HG02759 (cell line): Measurements from ENCODE around the gene PLEKHF1.
"Not testable (repeated sequence)": the region's sequence is repeated elsewhere in the genome, so short reads cannot be mapped to it uniquely, and the experiment has no call there.

Source experiments
- ATAC-seq: cut with Tn5 transposase; IDR thresholded peaks from one replicate; pipeline ENCODE4 v1.9.1; 2021; ENCODE audit warnings: mild to moderate bottlenecking, moderate library complexity; ENCODE audit not compliant: unreplicated experiment

Gene PLEKHF1

DNA sequence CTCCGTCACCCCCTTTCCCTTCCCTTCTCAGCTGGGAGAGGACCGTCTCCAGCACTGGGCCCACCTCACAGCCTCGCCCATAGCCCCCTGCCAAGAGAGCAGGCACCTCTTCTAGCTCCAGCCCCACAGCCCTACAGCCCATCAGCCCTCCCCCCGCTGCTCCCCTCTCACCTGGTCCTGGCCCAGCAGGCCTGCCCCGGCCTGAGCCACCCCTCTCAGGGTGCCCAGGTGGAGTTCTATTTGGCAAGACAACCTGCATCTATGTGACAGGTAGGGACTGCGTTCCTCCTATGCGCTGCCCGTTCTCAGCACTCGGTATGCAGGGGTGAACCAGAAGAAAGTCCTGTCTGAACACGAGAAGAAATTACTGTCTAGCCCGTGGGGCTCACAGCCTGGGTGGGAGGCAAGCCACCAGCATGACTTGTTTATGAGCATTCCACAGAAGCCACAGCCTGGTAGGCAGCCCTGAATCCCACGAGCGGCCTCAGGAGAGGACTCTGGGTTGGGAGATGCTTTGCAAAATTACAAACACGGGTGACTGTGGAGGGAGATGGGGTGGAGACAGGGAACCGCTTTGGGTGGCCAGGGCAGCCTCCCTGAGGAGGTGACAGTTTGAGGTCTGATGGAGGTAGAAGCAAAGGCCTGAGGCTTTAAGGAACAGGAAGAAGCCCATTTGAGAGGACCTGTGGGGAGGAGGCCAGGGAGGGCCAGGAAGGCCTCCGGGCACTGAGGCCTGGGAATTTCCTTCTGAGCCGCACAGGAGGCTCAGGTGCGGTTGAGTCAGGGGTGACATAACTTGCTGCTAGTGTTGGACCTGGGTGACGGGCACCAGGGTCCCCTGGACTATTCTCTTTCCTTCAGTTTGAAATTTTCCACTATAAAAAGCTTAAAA, 1.2 kb upstream of the PLEKHF1 start:
- ATAC-seq: no peak

DNA sequence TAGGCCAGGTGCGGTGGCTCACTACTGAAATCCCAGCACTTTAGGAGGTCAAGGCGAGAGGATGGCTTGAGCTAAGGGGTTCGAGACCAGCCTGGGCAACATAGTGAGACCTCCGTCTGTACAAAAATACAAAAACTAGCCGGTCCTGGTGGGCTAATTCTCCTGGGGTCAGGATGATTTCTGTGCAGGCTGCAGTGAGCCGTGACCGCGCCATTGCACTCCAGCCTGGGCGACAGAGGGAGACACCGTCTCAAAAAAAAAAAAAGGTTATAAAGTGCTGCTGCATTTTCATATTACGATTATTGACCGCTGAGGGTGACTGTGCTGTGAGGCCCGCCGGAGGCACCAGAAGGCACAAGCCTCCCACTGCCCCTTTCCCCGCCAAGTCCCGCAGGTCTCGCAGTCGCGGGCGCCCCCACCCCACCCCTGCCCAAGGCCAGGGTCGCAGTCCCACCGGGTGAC, 477 bp upstream of the PLEKHF1 start:
- no peak for ATAC-seq

DNA sequence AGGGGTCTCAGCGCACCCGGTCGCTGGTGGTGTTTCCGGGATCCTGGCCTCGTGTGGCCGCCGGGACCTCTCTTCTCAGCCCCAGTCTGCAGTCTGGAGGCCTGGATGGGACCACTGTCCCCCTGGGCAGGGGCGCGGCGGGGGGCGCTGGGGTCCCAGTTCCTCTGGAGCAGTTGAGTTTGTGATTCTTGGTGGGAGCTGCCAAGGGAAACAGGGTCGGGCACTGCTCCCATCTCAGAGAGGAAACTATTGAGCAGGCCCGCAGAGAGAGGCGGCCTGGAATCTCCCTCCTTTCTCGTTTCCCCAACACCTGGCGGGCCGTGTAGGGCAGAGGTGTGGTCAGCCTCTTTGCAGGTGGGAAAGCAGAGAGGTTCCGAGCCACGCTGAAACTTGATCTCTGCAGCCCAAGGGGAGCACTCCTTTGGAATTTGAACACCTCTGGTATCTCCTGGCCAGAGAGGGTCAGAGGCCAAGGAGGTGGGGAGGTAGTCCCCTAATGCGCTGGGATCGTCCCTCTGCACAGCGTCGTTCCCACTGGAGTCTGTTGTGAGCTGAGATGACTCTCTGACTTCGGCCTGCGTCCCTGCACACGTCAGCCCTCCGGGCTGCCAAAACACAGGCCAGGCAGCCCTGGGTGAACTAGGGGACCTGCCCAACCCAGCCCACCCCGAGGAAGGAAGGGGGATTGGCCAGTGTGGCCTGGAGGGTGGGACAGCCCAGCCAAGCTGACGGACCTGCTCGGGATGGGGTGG, 741 bp downstream of the PLEKHF1 start:
- ATAC-seq: peak; percentile 13

DNA sequence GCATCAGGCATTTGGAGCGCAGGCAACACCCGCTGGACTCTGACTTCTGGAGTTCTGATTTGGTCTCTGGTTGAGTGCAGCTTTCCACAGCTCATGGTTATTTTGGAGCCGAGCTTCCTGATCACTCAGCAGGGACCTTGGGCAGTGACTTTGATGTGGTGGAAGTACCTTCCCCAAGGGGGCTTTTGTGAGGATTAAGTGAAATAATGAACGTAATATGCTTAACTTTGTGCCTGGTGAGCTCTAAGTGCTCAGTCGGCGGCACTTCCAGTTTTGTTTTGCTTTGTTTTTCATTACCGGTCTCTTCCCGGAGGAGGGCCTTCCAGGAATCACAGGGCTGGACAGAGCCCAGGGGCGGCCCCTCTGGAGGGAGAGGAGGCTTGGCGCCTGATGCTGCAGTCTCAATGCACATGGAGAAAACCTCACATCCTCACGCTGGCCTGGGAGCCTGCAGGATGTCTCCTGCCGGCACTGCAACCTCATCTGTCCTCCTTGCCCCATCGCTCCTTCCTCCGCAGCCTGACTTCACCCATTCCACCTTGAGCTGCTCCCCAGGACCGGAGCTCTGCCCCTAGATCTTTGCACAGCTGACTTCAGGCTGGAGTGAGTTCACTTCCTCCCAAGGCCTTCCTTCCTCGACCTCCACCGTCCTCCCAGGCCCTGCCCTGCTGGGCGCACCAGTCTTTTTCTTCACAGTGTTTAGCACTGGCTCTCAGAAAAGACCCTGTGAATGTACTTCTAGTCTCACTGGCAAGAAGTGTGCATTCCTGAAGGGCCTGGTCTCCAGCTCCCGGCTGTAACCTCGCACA, 1.5 kb downstream of the PLEKHF1 start:
- ATAC-seq: no peak

DNA sequence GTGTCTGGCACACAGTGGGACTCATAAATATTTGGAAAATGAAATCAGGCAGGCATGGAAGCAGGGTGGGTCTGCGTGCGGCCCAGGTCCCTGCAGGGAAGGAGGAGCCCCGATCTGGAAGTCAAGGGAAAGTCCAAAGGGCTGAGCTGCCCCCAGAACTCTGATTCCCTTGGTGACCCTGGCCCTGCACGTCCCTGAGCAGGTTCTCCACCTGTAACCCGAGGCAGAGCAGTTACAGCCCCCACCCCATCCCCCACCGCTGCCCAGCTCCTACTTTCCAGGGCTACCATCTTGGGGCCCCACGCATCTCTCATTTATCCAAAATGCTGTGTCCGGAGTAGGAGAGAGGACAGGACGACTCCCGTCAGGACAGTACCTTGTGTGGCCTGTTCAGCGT, 2.1 kb downstream of the PLEKHF1 start:
- ATAC-seq: no peak

DNA sequence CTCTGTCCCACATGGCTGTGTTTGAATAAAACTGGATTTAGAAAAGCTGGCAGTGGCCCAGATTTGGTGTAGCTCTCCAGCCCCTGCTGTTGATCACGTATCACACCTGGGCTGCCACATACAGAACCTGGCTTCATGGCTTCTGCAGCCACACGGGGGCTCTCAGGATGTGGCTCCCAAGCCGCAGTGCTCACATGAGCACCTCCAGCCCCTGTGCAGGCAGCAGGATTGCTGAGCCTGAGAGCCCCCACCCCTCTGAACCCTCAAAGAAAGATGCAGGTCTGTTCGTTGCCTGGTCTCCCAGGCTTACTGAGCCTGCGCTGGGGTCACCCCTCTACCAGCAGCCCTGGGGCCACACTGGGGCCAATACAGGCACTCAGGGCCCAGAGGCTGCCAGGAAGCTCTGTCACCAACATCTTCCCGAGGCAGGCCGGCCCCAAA, 2.7 kb downstream of the PLEKHF1 start:
- ATAC-seq: no peak

DNA sequence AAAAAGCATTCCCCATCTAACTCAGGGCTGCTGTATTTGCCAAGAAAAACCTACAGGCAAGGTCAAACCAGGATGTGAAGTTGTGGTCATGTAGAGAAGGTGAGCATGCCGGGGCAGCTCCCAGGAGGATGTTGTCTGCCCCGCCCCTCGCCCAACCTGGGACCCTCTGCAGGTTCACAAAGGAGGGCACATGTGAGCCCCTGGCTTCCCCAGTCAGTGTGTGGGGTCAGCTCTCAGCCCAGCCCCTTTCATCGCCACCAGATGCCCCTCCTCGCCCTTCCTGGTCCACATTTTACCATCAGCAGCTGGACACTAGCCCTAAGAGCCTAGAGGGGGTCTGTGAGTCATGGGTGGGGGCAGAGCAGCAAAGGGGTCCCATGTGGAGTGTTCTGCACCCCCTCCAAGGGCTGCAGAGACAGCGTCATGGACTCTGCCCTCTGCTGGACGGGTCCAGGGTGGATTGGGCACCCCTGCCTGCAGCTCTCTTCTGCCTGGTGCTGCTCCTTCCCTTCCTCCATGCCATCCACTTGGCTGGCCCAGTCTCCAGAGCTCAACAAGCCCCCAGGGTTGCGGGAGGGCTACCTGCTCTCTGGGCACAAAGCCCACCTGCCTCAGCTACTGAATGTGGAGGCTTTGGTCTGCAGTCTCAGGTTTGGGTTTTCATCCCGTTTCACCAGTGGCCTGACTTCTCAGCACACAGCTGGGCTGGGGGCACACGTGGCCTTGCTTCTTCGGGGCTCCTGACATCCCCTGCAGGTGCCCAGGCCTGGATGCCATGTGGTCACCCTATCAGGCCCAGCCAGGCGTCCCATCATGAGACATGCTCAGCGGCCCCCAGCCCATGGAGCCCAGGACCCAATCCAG, 3.7 kb downstream of the PLEKHF1 start:
- no peak for ATAC-seq

DNA sequence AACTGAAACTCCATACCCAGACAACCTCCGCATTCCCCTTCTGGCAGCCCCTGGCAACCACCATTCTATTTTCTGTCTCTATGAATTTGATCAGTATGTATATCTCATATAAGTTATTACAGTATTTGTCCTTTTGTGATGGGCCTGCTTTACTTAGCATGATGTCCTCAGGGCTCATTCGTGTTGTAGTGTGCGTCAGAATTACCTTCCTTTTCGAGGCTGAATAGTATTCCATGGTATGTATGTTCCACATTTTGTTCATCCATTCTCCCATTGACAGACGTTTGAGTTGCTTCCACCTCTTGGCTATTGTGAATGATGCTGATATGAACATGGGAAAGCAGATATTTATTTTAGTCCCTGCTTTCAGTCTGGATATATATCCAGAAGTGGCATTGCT, 5.0 kb downstream of the PLEKHF1 start:
- ATAC-seq: no peak

DNA sequence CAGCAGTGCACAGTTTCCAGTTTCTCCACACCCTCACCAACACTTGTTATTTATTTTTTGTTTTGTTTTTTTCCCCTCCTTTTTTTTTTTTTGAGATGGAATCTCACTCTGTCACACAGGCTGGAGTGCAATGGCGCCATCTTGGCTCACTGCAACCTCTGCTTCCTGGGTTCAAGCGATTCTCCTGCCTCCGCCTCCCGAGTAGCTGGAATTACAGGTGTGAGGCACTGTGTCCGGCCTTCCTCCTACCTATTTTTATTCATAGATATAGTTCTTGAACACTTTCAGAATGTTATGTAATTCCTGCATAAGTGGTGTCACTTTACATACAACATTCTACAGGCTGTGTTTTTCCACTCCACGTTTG, 5.7 kb downstream of the PLEKHF1 start:
- not testable (repeated sequence) for ATAC-seq

DNA sequence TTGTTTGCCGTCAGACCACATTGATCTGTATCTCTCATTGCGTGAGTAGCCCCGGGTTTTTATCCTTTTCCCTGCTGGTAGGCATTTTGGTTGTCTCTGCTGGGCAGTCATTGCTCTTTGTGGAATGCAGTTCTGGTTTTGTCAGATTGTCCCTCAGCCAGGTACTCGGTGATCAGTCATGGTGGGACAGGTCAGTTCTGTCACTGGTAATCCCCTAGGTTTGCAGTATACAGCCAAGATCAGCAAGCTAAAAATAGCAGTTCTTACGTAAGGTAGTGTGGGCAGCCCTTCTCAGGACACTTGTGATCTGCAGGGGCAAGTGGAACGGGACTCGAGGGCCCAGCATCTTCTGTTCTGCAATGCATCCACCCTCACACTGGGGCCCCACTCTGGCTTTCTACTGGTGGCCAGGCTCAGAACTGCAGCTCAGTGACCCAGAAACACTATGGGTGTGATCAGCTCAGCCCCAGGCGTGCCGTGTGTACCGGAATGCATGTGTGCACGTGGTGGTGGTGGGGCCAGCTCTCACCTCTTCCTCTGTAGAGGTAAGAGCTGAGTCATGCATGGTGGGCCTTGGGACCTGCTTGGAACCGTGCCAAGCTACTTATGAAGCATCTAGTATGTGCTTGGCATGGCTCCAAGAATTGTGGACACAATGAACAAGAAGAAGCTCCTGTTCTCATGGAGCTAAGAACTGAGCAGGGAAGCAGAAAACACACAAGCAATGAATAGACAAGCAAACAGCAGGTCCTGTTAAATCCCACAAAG, 6.3 kb downstream of the PLEKHF1 start:
- peak; percentile 72 for ATAC-seq

DNA sequence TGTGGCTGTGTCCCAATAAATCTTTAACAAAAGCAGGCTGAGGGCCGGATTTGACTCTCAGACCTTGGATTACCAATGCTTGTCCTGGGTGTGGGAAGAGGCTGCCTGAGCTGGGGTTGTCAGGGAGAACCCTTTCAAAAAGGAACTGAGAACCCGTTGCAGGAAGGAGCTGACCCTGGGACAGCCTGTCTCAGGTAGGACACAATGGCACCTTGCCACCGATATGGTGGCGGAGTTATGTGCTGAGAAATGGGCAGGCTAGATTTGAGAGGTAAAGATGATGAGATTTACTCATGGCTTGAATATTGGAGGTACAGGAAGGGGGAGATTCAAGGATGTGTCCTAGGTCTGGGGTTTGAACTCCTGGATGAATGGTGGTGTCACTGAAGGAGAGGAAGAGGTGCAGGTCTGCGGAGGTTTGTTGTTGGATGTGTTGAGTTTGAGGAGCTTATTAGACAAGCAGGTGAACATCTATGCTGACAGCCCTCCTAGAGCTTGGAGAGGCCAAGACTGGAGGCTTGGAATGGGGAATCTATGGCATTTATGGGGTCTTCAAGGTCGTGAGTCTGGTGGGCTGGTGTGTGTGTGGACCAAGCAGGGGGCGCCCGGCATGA, 7.2 kb downstream of the PLEKHF1 start:
- ATAC-seq: no peak

DNA sequence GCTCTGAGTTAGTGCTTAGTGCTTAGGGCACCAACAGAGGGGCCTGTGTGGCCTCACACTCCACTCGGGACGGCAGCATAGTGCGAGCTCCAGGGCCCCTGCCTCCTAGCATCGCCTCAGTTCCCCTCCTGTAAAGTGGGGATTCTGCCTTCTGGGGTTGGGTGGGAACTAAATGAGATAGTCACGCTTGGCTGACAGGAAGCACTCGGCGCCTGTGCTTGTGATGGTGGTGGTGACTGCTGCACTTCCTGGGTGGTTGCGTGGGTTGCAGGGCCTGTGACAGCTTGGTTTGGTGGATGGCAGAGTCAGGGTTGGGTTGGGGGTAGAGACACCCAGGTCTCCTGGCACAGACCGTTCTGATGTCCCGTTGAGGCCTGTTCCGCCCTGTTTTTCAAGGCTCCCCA, 7.7 kb downstream of the PLEKHF1 start:
- ATAC-seq: peak; percentile 54

DNA sequence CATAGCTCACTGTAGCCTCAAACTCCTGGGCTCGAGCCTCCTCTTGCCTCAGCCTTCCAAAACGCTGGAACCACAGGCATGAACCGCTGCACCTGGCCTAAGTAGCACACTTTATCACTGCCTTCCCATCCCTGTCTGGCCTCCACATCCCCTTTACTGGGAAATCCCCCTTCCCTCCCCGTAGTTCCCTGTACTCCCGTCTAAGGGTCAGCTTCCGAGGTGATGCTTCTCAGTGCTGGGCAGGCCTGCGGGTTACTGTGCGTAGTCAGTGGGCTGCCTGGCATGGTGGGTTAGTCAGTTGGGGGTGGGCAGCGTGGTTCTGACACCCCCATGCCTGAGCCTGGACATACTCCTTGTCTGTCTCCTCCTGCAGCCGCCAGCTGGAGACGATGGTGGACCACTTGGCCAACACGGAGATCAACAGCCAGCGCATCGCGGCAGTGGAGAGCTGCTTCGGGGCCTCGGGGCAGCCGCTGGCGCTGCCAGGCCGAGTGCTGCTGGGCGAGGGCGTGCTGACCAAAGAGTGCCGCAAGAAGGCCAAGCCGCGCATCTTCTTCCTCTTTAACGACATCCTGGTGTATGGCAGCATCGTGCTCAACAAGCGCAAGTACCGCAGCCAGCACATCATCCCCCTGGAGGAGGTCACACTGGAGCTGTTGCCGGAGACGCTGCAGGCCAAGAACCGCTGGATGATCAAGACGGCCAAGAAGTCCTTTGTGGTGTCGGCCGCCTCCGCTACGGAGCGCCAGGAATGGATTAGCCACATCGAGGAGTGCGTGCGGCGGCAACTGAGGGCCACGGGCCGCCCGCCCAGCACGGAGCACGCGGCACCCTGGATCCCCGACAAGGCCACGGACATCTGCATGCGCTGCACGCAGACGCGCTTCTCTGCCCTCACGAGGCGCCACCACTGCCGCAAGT, 8.4 kb downstream of the PLEKHF1 start:
- no peak for ATAC-seq

DNA sequence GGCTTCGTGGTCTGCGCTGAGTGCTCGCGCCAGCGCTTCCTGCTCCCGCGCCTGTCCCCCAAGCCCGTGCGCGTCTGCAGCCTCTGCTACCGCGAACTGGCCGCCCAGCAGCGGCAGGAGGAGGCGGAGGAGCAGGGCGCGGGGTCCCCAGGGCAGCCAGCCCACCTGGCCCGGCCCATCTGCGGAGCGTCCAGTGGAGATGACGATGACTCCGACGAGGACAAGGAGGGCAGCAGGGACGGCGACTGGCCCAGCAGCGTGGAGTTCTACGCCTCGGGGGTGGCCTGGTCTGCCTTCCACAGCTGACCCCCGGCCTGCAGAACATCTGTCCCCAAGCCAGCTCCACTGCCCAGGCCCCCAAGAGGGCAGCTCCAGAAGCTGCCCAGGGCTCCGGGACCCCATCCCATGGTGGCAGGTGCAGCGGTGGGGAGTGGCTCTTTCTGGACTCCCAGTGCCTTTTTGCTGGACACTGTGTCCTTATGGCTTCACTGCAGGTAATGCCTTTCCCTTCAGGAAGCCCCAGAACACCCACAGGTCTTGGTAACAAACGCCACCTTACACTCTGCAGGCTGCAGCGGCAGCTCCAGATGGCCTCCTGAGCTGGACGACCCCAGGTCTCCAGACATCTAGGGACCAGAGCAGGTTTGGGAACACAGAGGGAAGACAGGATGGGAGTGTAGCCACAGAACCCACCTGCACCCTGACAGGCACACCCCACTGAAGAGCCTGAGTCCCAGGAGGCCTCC, 9.3 kb downstream of the PLEKHF1 start:
- ATAC-seq: no peak

DNA sequence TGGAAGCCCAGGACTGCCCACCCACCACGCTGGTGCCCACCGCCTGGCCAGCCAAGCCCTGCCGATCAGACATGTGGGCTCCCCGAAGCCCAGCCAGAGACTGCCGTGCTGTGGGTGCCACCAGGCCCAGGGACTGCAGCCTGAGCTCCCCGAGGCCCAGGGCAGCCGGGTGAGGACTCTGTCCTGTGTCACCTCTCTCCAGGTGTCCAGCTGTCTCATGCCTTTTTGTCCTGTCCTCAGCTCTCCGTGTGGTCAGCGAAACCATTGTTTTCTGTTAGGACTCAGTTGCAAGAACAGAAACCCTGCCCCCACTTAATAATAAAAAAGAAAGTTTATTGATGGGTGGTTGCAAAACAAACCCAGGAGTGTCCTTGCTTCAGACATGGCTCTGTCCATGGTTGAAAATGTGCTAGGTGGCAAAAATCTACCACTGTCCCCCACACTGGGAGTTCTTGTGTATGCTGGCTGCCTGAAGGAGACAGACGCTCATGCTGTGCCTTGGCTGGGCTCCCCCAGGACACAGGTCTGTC, 9.9 kb downstream of the PLEKHF1 start:
- no peak for ATAC-seq

DNA sequence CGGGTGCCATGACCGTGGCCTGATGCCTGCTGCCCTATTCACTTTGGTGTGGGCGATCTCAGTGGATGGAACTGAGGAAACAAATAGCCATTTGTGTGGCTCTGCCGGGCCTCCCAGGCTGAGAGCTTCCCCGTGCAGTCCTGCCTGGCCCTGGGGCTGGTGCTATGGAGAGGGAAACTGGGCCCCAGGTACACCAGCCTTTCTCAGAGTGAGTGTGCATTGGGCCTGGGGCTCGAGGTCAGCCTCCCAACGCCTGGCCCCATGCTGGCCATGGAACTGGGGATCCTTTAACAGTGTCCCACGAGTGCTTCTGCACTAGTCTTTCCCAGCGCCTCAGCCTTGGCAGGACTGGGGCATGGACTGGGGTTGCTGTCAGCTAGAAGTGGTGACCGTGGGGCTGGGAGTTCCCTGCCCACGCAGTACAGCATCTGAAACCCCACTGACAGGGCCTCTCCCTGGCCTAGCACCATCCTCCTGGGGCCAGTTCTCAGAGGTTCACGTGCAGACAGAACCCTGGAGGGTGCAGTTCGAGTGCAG, 10.5 kb downstream of the PLEKHF1 start:
- no peak for ATAC-seq

DNA sequence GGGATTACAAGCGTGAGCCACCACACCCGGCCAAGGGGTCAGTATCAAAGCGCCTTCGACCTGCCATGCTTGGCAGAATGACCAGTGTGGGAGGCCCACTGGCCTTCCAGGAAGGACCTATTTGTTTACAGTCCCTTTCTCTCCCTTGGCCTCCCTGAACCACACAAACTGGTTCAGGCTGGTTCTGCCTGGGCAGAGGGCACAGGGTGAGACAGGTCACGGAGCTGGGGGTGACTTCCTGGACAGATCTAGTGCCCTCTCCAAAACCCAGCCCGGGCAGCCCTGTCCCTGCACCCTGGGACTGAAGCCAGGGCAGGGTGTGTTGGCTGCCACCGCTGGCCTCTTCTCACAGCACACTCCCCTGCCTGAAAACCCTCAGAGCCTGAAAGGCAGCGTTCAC, 11.3 kb downstream of the PLEKHF1 start:
- no peak for ATAC-seq
